PC-3 (cell line): Measurements from ENCODE around the gene ATF1.

Source experiments
- CTCF ChIP-seq: fragments of 300-600 bp; sonication (generic); conservative IDR thresholded peaks from 2 replicates; pipeline ENCODE4 v1.5.1; 2017; ENCODE audit warnings: antibody characterized with exemption, low read depth, mild to moderate bottlenecking, low read length
- EZH2 ChIP-seq: fragments of 300-600 bp; sonication (generic); IDR thresholded peaks from one replicate; pipeline ENCODE4 v1.6.1; 2017; ENCODE audit warnings: antibody characterized with exemption, mild to moderate bottlenecking, low read length; ENCODE audit not compliant: unreplicated experiment

DNA sequence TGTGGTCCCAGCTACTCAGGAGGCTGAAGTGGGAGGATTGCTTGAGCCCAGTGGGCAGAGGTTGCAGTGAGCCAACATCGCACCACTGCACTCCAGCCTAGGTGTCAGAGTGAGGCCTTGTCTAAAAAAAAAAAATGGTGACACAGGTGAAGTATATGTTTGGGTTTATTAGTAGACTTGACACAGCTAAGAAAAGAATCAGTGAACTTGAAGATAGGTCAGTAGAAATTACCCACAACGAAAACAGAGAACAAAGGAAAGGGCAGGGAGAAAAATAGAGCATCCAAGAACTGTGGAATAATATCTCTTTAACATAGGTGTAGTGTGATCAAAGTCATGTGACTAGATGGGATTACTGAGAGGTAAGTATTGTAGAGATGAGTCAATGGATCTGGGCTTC, 23.7 kb downstream of the ATF1 start:
- TF ChIP-seq CTCF (no peak), EZH2 (no peak)
